HG03025 (cell line): ENCODE measurements around the gene GTPBP3.

Source experiments
- ATAC-seq: cut with Tn5 transposase; IDR thresholded peaks from one replicate; pipeline ENCODE4 v1.9.1; 2021; ENCODE audit warnings: mild to moderate bottlenecking, moderate library complexity; ENCODE audit not compliant: unreplicated experiment, low FRiP score

The GTPBP3 gene

GRCh38 chr19:17378271-17378670 lies 40.9 kb downstream of the GTPBP3 start:
- no peak for ATAC-seq

GRCh38 chr19:17379221-17379631 lies 41.9 kb downstream of the GTPBP3 start:
- no peak for ATAC-seq

- ATAC-seq: no peak
These were observed 43.2 kb downstream of the GTPBP3 start for GRCh38 chr19:17380426-17381138.

- no peak for ATAC-seq
These were observed 48.7 kb downstream of the GTPBP3 start for GRCh38 chr19:17385878-17386611.

GRCh38 chr19:17389288-17389687 lies 51.9 kb downstream of the GTPBP3 start:
- no peak for ATAC-seq

- ATAC-seq: no peak
These were observed 52.8 kb downstream of the GTPBP3 start for GRCh38 chr19:17389957-17390664.

GRCh38 chr19:17390665-17391370 lies 53.5 kb downstream of the GTPBP3 start:
- ATAC-seq: peak; percentile 66

GRCh38 chr19:17391371-17392151 lies 54.2 kb downstream of the GTPBP3 start:
- ATAC-seq: no peak
